Lung (tissue), 12 donors: ENCODE data around the gene EPHA7. TPM values are rescaled to one million over a fixed set of nuclear protein-coding genes. Genes with fewer than 3 reads are reported as not detected.
A peak's percentile ranks its signal among the peaks of the same experiment; 100 is the strongest.

ENCODE experiments used
- ATAC-seq: fragments of 200-7000 bp; cut with Tn5 transposase; one replicate; pipeline ENCODE4 v1.9.1; 2020; ENCODE audit warnings: moderate number of reproducible peaks; ENCODE audit not compliant: insufficient read depth, low FRiP score
- DNase-seq, 3 donors: peaks; one replicate each; pipeline ENCODE4 v3.0.0-alpha.2; 2013 to 2017
- H3K27ac ChIP-seq, 2 donors: one replicate each; pipeline ENCODE4 v1.5.1; 2013; ENCODE audit warnings: mild to moderate bottlenecking in 2 of 2, moderate library complexity in 2 of 2, control low read depth in 1 of 2, inconsistent platforms in 1 of 2, low read depth in 1 of 2, low read length in 1 of 2
- H3K27me3 ChIP-seq, 3 donors: one replicate each; pipeline ENCODE4 v1.5.1; 2013; ENCODE audit warnings: low read length in 2 of 3; ENCODE audit not compliant: control insufficient read depth in 3 of 3, insufficient read depth in 3 of 3
- H3K36me3 ChIP-seq, 4 donors: one replicate each; pipeline ENCODE4 v1.5.1; 2013; ENCODE audit warnings: low read length in 4 of 4, mild to moderate bottlenecking in 1 of 4, moderate library complexity in 1 of 4; ENCODE audit not compliant: control insufficient read depth in 4 of 4, insufficient read depth in 4 of 4
- H3K4me1 ChIP-seq, 5 donors: one replicate each; pipeline ENCODE4 v1.5.1; 2013; ENCODE audit warnings: low read length in 5 of 5, mild to moderate bottlenecking in 2 of 5, moderate library complexity in 1 of 5; ENCODE audit not compliant: control insufficient read depth in 5 of 5, insufficient read depth in 5 of 5
- H3K4me3 ChIP-seq: one replicate; pipeline ENCODE4 v1.5.1; 2013; ENCODE audit warnings: mild to moderate bottlenecking, control low read depth, moderate library complexity
- H3K9ac ChIP-seq, 2 donors: one replicate each; pipeline ENCODE4 v1.5.1; 2013; ENCODE audit warnings: low read length in 2 of 2, control low read depth in 1 of 2; ENCODE audit not compliant: insufficient read depth in 1 of 2
- H3K9me3 ChIP-seq, 4 donors: one replicate each; pipeline ENCODE4 v1.5.1; 2013; ENCODE audit warnings: low read length in 3 of 4, mild to moderate bottlenecking in 1 of 4, moderate library complexity in 1 of 4; ENCODE audit not compliant: control insufficient read depth in 4 of 4, insufficient read depth in 3 of 4
- CTCF ChIP-seq: IDR thresholded peaks from 2 replicates; pipeline ENCODE4 v1.5.1; 2012; ENCODE audit warnings: mild to moderate bottlenecking; ENCODE audit errors: control extremely low read depth, extremely low read depth
- WGBS, 2 donors: extraction: QIAGEN DNeasy Blood & Tissue Kit; methylation state at CpG; one replicate each; pipeline ENCODE4 v1.1.7; 2013; 5-methylcytosine and 5-hydroxymethylcytosine counted together
- polyA plus RNA-seq, 2 donors: library from polyadenylated mRNA; stranded (reverse); fragments of 200-250 nt; gene quantifications; one replicate each; pipeline ENCODE4 v1.2.1, GENCODE V29; 2013
- total RNA-seq, 2 donors: library from RNA; depleted of rRNA in 1 of 2; stranded (reverse); fragments of >200 nt in 1 of 2; gene quantifications; one replicate each; pipeline ENCODE4 v1.2.1, GENCODE V29; 2014 to 2021
- donor health status: control.
- donor health status: control.
- donor health status: Bipolar disorder and iron deficiency.
- donor health status: healthy.
- donor health status: DM: yes; HTN: yes; CAD: no.

Gene EPHA7
- total and polyA plus RNA-seq, 4 donors, result 0.06 to 6.3 (median 0.62) TPM

- no peaks in the 10 kb centered on the region for H3K27me3 ChIP-seq
- TF ChIP-seq CTCF, result no peak
- H3K4me1 ChIP-seq, result peaks cover 0 to 25% (median 4%) of the 10 kb centered on the region in 5 donors
- no peaks in the 10 kb centered on the region for H3K36me3 ChIP-seq
- no peak overlapping the region for H3K4me3 ChIP-seq
- no peak overlapping the region for H3K9ac ChIP-seq
- 71 to 77% methylated on average over 2 of the region's 2 CpGs for WGBS, 2 donors
- no peak for ATAC-seq
- H3K27ac ChIP-seq, result no peak overlapping the region
- H3K9me3 ChIP-seq, result no peaks in the 10 kb centered on the region
- DNase-seq, result peak in 1 of 3 donors; percentile 22
Observed at GRCh38 chr6:93394471-93394870, 24.9 kb downstream of the EPHA7 start.

GRCh38 chr6:93393554-93394074 is 25.7 kb downstream of the EPHA7 start:
- Histone ChIP-seq H3K27me3 (no peaks in the 10 kb centered on the region), H3K9ac (no peak overlapping the region), H3K27ac (no peak overlapping the region), H3K9me3 (no peaks in the 10 kb centered on the region), H3K4me1 (peaks cover 0 to 16% (median 3%) of the 10 kb centered on the region in 5 donors), H3K36me3 (no peaks in the 10 kb centered on the region), H3K4me3 (no peak overlapping the region)
- DNase-seq (no peak), ATAC-seq (no peak)
- WGBS, 2 donors, result 84 to 91% methylated on average over 3 of the region's 3 CpGs
- no peak for TF ChIP-seq CTCF

- Histone ChIP-seq H3K27ac (no peak overlapping the region), H3K4me1 (peaks cover 0 to 9% (median 3%) of the 10 kb centered on the region in 5 donors), H3K9ac (no peak overlapping the region), H3K36me3 (no peaks in the 10 kb centered on the region), H3K9me3 (no peaks in the 10 kb centered on the region), H3K4me3 (no peak overlapping the region), H3K27me3 (no peaks in the 10 kb centered on the region)
- ATAC-seq (no peak), DNase-seq (no peak)
- no peak for TF ChIP-seq CTCF
- 84 to 85% methylated on average over 1 of the region's 1 CpG for WGBS, 2 donors
Observed at GRCh38 chr6:93392797-93393196, 26.6 kb downstream of the EPHA7 start.

- Histone ChIP-seq H3K36me3 (peaks cover 0 to 2% (median 0%) of the 10 kb centered on the region in 4 donors), H3K4me1 (peaks cover 0 to 9% (median 3%) of the 10 kb centered on the region in 5 donors), H3K9ac (no peak overlapping the region), H3K27me3 (no peaks in the 10 kb centered on the region), H3K4me3 (no peak overlapping the region), H3K9me3 (no peaks in the 10 kb centered on the region), H3K27ac (no peak overlapping the region)
- DNase-seq (peak in 1 of 3 donors; percentile 22), ATAC-seq (no peak)
- 71 to 76% methylated on average over 5 of the region's 5 CpGs for WGBS, 2 donors
- no peak for TF ChIP-seq CTCF
Observed at GRCh38 chr6:93391965-93392364, 27.4 kb downstream of the EPHA7 start.
